Caki2 (cell line): ENCODE results near the gene TSPAN7. TPM values are rescaled to one million over a fixed set of nuclear protein-coding genes. Genes with fewer than 3 reads are reported as not detected.
A peak's percentile ranks its signal among the peaks of the same experiment; 100 is the strongest.

Source experiments
- DNase-seq: peaks from one replicate; pipeline ENCODE4 v3.0.0-alpha.2; 2015; ENCODE audit warnings: low read depth
- in situ Hi-C: cut with HindIII; loops from 2 replicates; pipeline ENCODE4 v1.10.0; 2016; ENCODE audit warnings: low sequenced_read_pairs, low pct_unique_long_range_greater_than_20kb, mixed read lengths
- total RNA-seq: library from RNA; depleted of rRNA; stranded (reverse); fragments of >200 nt; shearing (Covaris generic); gene quantifications from 2 replicates; pipeline ENCODE4 v1.2.3, GENCODE V29; 2014; ENCODE audit warnings: low replicate concordance

The TSPAN7 gene
- total RNA-seq, 1 experiment from 2014 or later, result not detected

DNA sequence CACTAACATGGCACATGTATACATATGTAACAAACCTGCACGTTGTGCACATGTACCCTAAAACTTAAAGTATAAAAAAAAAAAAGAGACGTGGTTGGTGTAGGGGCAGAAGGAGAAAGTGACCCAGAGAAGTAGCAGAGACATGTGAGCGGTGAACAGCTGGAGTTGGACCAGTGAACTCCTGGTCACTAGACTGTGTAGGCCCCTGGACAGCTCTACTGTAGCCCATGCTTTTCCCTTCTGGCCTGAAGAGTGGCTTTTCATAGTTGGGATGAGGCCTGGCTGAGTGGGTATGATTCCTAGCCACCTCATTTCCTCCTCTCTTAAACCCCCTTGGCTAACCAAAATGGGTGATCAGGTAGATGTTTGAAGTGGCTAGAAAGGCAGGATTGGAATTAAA lies 16.4 kb downstream of the TSPAN7 start:
- in situ Hi-C loops, result no loop called here

DNA sequence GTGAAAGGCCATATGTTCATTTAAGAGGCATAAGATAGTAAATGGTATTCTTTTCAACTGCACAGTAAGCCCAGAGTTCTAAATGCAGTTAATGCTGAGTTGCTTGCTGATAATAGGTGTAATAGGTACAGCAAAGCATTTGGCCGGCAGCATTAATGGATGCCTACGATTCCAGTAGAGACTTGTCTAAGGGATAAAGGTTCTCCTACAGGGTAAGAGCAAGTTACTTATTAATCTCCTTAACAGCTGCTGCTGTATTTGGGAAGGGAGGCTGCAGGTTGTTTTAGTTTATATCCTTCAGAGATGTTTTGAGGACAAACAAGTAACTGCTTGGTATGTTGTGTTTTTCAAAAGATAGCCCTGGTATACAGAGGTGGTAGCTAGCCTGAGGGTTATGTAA lies 16.8 kb downstream of the TSPAN7 start:
- in situ Hi-C loops, result no loop called here
- no peak for DNase-seq

More for the DNA sequence above, 16.4 kb downstream of the TSPAN7 start:
- DNase-seq, result no peak

DNA sequence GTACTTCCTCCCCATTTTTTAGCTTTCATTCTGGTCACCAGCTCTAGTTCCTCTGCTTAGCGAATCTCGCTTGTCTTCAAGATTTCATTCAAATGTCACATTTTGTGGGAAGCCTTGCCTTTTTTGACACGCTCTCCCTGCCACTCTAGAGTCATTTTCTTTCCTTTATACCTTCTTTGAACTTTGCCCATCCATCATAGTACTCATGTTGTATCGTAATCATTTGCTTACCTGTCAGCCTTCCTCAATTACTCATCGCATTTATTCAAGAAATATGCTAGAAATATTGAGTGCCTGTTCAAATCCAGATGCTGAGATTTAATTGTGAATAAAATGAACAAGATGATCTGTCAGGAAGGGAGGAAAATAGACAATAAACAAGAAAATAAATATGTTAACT lies 21.8 kb downstream of the TSPAN7 start:
- in situ Hi-C loops, result no loop called here
- DNase-seq, result no peak

DNA sequence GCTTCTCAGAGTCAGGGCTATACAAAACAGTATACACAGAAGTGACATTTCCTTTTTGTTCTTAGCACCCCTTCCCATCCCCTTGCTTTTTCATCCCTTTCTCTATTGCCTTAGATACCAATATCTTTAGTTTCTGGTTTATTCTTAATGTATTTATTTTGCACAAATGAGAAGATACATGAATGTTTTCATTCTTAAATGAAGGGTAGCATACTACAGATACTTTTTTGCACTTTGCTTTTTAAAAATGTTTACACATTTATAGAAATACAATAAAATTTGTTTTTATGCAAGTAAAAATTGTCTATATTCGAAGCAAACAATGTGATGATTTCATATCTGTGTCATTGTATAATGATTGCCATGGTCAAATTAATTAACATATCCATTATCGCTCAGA lies 33.1 kb downstream of the TSPAN7 start:
- no peak for DNase-seq
- in situ Hi-C loops, result no loop called here

DNA sequence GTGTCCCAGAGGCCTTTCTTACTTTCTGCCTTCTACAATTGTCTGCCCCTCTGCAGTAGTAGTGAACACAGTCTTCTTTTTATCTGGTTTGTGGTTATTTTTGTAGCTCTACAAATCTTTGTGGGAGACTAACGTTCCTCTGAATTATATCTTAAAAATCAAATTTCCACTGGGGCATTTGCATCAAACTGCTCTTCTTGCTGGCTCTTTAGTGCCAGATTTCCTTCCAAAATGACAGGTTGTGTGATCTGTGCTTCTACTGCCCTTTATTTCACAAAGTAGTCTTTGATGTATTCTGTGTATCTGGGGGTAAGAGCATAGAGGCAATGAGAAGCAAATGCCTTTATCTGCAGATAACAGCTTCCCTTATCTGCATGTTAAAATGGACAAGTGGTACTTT lies 34.5 kb downstream of the TSPAN7 start:
- DNase-seq, result no peak
- in situ Hi-C loops, result no loop called here

DNA sequence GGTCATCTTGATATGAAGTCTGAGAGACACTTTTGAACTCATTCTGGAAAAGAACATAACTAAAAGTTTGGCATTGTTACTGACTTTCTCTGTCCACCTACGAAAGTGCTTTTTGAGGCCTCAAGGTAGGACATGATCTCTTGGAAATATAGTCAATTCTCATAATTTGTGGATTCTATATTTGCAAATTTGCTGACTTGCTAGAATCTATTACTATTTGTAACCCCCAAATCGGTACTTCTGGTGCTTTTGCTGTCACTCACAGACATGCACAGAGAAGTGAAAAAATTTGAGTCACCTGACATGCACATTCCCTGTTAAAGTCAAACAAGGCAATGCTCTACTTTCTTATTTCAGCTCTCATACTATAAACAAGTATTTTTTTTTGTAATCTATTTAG lies 35.6 kb downstream of the TSPAN7 start:
- DNase-seq, result no peak
- in situ Hi-C loops, result no loop called here

DNA sequence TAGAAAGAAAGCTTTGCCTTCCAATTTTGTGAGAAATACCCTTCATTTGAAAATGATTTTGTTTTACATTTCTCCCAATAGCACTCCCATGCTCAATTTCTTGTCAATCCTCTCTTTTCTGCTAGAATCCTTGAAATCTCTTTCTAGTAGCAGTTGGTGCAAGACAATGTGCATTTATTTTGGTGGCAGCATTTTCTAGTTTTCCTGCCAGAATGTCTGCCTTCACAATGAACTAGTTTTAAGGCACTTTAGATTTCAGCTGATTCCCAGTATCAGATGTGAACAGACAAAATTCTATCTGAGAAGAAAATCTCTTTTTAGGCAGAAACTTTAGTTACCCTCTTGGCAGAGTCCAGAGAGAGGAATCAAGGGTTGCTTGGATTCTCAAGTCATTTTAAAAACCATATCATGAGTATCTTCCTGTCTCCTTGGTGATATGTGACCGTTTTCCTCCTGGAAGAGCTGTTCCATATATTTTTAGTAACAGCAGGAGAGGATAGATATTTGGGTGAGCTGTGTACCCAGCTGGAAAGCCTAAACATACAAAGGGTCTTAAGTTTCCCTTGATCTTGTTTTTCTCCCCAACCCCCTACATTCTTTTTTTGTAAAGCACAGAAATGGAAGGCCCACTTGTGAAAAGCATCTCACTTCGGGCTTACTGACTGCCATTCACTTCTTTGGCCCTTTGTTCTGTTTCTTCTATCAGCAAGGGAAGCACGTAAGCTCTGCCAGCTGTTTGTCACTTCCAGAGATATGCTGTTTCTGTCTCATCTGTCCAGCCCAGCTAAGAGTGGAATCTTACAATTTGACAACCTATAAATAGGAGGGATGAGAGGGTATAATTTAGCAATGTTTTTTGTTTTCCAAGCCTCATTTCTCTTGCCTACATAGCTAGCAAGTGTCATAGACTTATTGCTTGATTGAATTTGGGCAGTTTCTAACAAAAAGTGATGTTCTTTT lies 38.7 kb downstream of the TSPAN7 start:
- in situ Hi-C loops, result no loop called here
- no peak for DNase-seq

DNA sequence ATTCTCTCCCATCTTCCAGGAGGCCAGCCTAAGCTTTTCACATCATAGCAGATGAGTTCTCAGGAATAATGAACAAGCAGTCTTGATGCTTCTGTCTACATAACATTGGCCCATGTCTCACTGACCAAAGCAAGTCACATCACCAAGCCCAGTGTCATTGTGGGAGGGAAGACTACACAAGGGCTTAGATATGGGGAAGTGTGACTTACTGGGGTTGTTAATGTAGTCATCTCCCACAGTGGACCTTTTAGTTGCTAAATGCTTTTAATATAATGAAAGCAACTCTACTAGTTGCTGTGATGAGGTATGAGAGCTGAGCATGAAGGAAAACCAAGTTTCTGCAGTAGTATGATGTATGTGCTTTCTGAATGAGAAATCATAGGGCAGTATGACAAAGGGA lies 40.5 kb downstream of the TSPAN7 start:
- no peak for DNase-seq
- in situ Hi-C loops, result no loop called here

DNA sequence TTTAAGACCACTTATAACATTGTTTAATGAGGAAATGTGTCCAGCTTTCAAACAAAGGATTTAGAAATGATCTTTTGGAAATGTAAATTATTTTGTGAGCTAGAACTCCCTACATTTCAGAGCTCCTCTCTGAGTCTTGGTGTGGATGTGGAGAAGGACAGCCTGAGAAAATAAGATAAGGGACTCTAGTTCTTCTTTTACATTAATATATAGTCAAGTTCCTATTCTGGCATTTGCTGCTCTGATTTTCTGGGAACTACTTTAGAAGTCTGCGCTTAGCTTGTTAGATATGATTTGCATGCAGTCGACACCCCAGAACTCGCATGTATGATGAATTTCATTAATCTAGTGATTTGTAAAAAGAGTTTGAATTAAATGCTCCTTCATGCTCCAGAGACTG lies 45.5 kb downstream of the TSPAN7 start:
- in situ Hi-C loops, result no loop called here
- no peak for DNase-seq

DNA sequence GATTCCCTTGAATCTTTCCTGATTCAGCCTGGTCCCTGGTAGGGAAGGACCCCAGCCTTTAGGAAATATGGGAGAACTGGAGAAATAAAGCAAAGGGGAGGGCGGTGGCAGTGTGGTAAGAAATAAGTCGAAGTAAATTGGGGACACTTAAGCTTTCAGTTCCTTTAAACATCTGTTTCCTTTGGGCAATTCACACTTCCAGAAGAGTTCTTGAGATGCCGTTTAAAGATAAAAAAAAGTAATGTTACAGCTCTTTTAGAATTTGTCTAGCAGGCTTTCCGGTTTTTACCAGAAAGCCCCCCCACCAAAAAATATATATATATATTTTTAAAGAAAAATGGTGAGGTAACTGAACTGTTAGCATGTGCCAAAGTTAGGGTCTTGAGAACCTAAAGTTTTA lies 46.6 kb downstream of the TSPAN7 start:
- no peak for DNase-seq
- in situ Hi-C loops, result no loop called here

DNA sequence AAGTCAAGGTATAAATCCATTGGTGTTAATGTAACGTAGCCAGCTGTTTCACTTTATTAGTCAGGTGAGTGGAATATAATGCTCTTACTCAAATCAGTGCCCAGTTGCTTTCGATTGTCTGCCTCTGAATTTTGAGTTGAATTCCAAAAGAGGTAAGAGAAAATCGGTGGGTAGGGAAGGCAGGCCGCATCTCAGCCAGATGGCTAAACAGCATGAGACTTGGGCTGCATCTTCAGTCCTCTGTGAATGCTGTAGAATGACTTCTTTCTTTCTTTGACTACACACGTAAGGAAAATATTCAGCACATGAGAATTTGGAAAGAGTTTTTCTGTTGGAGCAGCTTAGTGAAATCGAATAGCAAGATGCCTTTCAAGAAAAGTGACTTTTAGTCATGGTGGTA lies 49.5 kb downstream of the TSPAN7 start:
- in situ Hi-C loops, result no loop called here
- DNase-seq, result no peak

DNA sequence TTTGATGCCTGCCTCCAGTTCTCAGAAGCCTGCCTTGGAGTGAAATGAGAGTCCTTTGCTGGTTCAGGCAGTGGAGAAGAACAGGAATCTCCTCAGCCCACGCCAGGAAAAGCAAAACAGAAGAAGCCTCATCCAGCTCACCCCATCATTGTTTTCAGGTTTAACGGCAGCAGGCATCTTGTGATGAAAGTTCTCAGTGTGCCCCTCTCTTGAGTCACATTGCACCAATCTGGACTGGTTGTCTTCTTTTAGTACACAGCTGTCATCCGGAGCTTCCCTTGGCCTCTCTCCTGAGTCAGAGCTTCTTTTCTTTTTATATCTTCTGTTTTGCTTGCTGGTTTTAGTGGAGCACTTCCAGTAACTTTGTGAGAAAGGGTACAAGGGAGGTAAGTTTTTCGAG lies 50.9 kb downstream of the TSPAN7 start:
- in situ Hi-C loops, result no loop called here
- no peak for DNase-seq

DNA sequence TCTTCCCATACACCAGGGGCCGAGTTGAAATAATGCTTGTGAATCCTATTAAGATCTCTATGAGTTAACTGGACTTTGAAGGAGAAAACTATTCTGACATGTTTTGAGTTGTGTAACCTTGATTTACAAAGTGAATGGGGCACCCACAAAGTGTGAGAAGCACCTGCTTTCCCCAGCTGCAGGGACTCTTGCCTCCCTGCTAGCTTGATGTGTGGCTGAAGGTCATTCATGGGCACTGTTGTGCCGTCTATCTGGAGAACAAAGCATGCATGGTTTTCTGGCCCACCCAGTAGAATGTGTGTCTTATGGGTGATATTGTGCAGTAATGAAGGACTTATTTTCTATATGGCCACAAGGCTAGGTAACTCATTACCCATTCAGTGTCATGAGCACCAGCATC lies 53.1 kb downstream of the TSPAN7 start:
- in situ Hi-C loops, result no loop called here
- no peak for DNase-seq

DNA sequence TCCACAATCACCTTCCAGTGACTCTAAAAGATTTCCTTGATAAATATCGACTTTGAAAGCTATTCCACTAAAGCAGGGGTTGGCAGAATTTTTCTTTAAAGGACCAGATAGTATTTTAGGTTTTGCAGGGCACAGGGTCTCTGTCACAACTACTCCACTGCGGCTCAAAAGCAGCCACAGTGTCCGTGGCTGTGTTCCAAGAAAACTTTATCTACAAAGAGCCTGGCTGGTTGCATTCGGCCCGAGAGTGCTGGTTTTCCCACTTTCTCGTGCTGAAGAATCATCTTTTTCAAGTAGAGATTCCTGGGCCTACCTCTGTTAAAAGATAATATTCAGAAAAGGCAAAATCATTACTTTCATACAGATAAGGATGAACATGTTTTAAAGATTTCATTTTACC lies 55.6 kb downstream of the TSPAN7 start:
- no peak for DNase-seq
- in situ Hi-C loops, result no loop called here

DNA sequence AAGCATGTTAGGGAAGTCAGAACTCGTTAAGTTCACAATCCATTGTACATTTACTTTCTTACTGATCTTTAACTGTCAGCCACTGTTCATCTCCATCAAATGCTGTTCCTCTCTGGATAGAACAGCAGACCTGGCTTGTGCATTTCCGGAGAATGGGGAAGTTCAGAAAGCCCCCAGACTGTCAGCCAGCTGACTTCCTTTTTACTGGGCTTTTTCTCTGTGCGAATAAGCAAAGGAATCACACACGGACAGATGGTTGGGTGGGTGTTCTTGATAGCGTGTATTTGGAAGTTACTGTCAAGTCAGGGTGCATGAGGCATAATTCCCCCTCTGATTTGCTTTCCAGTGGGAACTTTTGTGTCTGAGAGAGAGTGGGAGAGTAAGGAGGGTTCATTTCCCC lies 56.8 kb downstream of the TSPAN7 start:
- in situ Hi-C loops, result no loop called here
- DNase-seq, result no peak

DNA sequence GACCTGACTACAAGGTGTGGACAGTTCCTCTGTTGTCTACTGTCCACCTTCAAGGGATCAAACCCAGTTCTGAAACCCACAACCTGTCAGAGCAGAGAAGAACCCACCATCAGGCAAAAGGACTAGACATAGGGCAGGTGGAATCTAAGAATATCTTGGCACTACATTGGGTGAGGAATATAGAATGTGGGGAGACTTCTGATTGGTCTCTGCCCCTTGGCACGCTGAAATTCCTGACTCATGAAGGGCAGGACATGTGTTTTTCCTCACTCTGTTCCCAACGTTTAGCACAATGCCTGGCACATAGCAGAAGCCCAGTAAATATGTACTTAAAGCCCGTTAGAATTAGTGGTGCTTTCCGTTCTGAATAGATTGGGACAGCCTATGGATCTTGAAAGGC lies 59.3 kb downstream of the TSPAN7 start:
- DNase-seq, result no peak
- in situ Hi-C loops, result no loop called here

DNA sequence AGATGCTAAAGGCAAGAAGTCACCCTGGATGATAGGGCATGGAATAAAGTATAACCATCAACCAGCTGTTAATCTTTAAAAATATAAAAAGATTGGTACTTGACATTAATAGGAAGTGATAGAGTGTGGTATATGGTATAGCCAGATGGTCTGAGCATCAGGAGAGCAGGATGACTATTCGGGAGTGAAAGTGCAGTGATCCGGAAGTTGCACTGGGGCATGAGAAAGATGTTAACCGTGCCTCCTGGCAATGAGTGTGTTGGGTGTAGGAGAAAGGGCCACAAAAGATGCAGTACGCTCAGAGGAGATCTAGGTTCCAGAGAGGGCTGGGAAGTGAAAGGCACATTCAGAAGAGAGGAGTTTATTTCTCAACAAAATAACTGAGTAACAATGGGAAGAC lies 65.0 kb downstream of the TSPAN7 start:
- in situ Hi-C loops, result no loop called here
- DNase-seq, result no peak

DNA sequence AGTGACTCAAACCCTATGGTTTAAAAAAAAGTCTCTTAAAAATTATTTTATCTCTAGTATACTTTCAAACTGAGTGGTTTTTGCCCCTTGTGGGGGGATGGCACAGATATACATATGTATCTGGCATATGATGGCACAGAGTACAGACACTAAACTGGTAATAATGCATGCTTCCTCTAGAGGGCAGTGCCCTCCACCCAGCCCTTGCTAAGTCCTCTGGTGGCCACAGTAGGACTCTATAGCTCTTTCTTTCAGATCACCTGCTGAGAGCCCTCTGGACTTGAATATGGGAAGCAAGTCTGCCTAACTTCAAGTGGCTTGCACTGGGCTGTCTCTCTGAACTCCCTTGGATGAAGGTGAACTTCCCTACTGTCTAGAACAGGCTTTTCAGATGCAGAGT lies 66.3 kb downstream of the TSPAN7 start:
- peak; percentile 0 for DNase-seq

DNA sequence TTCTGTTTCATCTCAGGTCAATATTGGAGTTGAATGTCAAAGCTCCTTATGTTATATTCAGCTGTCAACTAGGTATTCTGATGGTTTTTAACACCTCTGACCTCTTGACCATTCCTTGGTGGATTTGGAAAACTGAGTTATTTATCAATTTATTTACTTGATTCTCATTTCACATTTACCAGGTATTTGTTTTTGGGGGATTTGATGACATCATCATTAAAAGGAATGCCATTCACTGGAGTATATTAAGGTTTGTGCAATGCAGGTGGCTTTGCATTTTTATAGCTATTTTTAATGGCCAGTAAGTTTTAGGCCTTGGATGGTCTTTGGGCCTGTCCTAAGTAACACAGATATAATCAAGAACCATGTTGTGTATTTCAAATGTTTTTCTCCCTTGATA lies 67.2 kb downstream of the TSPAN7 start:
- in situ Hi-C loops, result no loop called here
- DNase-seq, result no peak

More for the DNA sequence above, 66.3 kb downstream of the TSPAN7 start:
- in situ Hi-C loops, result no loop called here

DNA sequence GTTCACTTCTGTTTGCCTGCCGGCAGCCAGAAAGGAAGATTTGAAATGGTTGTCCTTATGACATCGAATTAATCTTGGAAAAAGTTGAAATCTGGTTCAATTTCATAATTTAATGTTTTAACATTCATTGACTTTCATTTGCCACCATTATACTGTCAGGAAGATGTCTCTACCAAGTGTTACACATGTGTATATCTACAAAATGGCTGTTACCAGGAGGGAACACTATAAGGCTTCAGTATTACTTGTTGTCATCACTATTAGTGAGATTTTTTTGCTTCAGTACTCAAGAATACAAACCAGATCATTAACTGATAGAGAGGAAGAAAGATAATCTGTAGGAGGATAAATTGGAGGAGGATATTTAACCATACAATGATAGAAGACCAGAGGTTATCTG lies 71.2 kb downstream of the TSPAN7 start:
- no peak for DNase-seq
- in situ Hi-C loops, result no loop called here
